Activated CD4-positive, alpha-beta T cell treated with anti-CD3 and anti-CD28 coated beads for 1 hour (primary cell): ENCODE data around the gene DIS3.
"Not testable (repeated sequence)": the region's sequence is repeated elsewhere in the genome, so short reads cannot be mapped to it uniquely, and the experiment has no call there.

Source experiments
- DNase-seq: peaks from one replicate; pipeline ENCODE4 v3.0.0-alpha.2; 2020

Gene DIS3

GRCh38 chr13:72737033-72737432 lies 44.7 kb downstream of the DIS3 start:
- DNase-seq: no peak

DNA sequence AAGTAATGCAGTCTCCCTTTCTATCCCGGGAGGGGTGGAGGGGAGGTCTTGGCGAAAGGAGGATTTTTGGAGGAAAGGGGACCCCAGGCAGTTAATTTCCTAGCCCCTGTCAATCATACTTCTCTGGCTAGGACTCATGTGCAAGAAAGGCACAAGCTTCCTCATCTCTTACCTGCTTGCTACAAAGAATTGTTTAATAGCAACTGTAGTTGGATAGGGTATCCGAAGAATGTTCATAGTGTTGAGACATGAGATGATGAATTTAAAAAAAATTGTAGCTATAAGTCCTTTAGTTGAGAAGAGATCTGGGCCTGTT lies 53.5 kb downstream of the DIS3 start:
- no peak for DNase-seq

- DNase-seq: peak; percentile 90
Observed at GRCh38 chr13:72727417-72728289, 54.0 kb downstream of the DIS3 start, which contains the start of the genes BORA and MZT1. Gene BORA, plus strand, starts transcription at chr13:72727923. Its CDS starts 1,018 bp downstream, at chr13:72728941. Gene MZT1, minus strand, starts transcription at chr13:72727629. Its CDS starts 27 bp downstream, at chr13:72727602.

DNA sequence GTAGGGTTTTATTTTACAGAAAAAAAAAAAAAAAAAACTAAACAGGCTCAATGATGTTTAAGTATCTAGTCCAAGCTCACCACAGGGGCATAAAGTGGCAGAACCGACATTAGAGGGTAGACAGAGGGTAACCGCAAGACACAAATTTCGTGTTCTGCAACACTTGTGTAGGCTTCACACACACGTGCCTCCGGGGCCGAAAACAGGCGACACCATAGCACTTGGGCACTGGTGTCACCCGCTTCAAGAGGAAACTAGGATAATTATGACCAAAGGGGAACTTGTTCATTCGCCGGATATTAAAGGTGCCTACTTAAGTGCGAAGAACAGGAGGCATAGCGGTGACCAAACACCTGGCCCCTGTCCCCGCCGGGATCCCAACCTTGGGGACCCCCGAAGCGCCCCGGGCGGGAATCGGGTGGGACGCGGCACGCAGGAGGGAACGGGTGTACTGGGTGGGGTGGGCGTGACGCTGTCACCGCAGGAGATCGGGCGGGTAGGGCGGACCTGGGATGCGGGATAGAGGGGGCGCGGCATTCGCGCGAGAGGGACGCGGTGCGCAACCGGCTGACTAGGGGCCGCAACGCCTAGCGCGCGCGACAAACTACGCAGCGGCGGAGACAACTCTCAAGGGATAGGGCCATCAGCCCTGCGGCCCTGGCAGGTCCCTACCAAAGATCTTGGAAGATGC lies 54.8 kb downstream of the DIS3 start:
- peak; percentile 16 for DNase-seq

- DNase-seq: not testable (repeated sequence)
Observed at GRCh38 chr13:72726185-72726584, 55.5 kb downstream of the DIS3 start.

DNA sequence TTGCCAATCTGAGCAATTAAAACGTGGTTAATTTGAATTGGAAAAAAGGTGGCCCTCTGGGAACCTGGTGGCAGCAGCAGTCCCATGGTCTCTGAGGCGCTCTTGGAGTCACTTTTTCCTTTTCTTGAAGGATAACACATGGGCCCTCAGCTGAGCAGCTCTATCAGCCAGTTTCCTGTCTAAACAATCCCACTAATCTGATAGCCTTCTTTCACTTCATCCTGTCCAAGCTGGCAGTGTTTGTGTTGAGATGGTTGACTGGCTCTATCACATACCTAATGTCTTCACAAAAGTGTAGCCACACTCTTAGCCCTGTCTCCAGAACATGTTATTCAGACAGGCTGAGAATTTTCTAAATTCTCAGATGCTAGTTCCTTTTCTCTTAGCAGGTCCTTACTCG lies 64.9 kb downstream of the DIS3 start:
- no peak for DNase-seq
